ENCODE data around the gene TMEM63C.

TMEM63C gene

DNA sequence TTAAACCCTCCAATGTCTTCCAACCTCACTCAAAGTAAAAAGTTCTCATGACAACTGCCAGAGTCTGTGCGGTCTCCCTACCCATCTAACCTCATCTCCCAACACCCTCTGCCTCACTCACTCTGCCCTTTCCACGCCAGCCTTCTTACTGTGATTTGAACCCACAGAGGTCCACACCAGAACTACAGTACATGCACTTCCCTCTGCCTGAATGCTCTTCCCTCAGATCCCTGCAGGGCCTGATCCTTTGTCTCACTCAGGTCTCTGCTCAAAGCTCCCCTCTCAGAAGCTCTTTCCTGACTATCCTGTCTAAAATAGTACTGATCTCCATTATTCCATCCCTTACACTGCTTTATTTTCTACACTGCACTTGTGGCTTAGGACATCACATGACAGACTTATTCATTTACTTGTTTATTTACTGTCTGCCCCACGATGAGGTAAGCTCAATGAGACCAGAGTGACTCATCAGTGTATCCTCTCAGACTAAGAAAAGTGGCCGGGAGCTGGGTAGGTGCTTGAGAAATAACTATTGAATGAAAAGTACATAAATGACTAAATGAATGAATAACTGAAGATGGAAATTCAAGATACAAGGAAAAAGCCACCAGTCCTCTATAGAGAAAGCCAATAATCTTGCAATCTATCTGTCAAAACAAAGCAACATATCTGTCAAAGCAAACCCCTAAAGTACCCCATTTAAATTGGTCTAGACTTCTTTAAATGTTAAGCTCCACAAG is 122.0 kb downstream of the TMEM63C start:
- intact Hi-C loops (cut with DNase I) = loop anchor here (5.0 kb wide), 1 partner anchor 151 kb away; no protein-coding TSS in a partner anchor
- DNase-seq = peak in 1 of 10 donors; percentile 40

DNA sequence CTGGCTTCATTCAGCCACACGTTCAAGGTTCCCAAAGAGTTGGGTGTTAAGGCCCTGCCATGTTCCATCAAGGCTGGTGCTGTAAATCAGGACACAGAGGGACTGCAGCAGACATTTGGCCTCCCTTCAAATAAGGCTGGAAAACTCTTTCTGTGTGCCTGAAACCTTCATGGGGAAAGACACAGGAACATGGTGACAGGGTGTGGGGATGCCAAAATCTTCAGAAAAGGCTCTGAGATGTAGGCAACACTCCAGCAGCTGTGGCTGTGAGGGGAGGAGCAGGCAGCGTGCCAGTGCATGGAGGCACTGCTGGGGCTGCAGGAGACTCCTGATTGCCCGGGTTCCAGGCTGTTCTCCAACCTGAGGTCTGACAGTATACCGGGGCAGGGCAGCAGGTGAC is 124.1 kb downstream of the TMEM63C start:
- intact Hi-C loops (cut with DNase I) = no loop called here
- DNase-seq = peak in 9 of 10 donors; percentile 52 to 94 (median 62)

DNA sequence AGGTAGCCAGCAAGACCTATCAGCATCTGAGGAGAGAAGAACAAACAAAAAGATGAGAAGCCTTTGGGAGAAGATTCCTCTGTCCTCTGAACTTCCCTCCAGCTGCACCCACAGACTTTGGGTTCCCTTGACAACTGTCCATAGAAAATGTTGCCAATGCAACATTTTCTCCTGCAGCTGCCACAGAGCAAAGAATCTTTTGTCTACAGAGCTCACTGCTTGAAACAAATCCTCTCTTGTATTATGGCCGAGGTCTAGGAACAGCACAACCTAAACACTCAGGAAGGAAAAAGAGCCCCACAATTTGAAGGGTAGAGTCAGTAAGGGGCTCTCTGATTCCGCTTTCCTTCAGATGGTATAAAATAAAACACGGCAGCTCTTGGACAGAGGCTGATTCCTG is 124.8 kb downstream of the TMEM63C start:
- intact Hi-C loops (cut with DNase I) = no loop called here
- peak in 4 of 10 donors; percentile 31 to 87 (median 50) for DNase-seq

DNA sequence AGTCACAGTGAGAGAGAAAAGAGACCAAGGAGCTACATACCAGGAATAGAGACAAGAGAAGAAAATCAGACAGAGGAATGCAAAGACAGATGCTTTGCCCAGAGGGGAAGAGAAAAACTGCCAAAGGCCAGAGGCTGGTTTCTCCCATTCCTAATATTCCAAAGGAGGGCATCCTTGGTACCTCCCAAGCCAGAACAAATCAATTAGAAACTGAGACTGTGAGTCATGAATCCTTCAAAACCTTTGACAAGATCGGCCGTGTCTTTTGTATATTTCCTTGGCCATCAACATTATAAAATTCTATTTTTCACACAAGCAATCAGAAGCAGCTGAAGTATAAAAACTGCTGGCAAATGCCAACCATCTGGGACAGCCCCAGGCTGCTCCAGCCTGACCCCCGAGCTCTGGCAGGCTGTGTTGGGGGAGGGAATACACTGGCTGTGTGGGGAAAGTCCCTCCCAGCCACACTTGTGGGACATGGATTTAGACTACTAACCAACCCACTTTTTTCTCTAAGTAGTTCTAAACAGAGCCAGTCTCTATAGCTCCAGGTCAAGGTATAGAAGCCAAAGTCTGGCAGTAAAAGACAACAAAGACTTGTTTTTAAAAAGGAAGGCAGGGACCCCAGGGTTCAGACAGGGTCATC is 125.4 kb downstream of the TMEM63C start:
- intact Hi-C loops (cut with DNase I) = no loop called here
- peak; percentile 54 to 96 (median 68) for DNase-seq

Measured in posterior cingulate gyrus (tissue), 11 donors.